Measurements from ENCODE around the gene SBF2. TPM values are rescaled to one million over a fixed set of nuclear protein-coding genes. Genes with fewer than 3 reads are reported as not detected.

Gene SBF2
- polyA plus RNA-seq, 1 experiment, result 44.4 TPM

DNA sequence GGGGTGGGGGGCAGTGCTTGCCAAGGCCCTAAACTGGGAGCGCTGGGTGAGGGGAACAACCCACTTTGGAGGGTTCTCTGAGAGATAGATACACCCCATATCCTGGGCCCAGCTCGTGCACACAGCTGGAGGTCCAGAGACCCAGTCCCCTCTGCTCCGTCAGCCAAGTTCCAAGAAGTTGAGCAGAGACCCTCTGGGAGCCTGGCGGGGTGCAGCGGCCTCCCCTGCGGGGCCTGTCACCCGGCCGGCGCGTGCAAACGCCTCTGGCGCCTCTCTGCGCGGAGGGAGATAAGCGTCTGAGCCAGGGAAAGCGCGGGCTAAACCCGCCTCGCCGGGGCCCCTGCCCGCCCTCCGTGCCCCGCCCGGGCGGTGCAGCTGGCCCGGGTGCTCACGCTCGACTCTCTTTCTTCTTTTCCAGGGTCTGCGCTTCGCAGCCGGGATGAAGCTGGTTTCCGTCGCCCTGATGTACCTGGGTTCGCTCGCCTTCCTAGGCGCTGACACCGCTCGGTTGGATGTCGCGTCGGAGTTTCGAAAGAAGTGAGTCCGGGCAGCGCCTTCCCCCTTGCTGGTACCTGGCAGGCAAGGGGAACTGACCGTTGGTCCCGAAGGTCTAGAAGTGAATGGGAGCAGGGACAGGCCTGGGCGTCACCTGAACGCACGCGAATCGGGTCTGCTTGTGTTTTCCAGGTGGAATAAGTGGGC, 11.4 kb upstream of the SBF2 start:
- TF ChIP-seq, protein P1, sequence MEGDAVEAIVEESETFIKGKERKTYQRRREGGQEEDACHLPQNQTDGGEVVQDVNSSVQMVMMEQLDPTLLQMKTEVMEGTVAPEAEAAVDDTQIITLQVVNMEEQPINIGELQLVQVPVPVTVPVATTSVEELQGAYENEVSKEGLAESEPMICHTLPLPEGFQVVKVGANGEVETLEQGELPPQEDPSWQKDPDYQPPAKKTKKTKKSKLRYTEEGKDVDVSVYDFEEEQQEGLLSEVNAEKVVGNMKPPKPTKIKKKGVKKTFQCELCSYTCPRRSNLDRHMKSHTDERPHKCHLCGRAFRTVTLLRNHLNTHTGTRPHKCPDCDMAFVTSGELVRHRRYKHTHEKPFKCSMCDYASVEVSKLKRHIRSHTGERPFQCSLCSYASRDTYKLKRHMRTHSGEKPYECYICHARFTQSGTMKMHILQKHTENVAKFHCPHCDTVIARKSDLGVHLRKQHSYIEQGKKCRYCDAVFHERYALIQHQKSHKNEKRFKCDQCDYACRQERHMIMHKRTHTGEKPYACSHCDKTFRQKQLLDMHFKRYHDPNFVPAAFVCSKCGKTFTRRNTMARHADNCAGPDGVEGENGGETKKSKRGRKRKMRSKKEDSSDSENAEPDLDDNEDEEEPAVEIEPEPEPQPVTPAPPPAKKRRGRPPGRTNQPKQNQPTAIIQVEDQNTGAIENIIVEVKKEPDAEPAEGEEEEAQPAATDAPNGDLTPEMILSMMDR (IDR thresholded peaks at IDR 0.05; ENCODE audit: low read depth, low read length), result no peak
- no peak for DNase-seq (ENCODE audit: low read depth, low spot score)
- CTCF ChIA-PET, result interaction anchor here (0.6 to 3.3 kb wide), 15 partner anchors 9 to 732 kb away, joined by 3 to 33 read pairs (median 3); no protein-coding TSS in a partner anchor

DNA sequence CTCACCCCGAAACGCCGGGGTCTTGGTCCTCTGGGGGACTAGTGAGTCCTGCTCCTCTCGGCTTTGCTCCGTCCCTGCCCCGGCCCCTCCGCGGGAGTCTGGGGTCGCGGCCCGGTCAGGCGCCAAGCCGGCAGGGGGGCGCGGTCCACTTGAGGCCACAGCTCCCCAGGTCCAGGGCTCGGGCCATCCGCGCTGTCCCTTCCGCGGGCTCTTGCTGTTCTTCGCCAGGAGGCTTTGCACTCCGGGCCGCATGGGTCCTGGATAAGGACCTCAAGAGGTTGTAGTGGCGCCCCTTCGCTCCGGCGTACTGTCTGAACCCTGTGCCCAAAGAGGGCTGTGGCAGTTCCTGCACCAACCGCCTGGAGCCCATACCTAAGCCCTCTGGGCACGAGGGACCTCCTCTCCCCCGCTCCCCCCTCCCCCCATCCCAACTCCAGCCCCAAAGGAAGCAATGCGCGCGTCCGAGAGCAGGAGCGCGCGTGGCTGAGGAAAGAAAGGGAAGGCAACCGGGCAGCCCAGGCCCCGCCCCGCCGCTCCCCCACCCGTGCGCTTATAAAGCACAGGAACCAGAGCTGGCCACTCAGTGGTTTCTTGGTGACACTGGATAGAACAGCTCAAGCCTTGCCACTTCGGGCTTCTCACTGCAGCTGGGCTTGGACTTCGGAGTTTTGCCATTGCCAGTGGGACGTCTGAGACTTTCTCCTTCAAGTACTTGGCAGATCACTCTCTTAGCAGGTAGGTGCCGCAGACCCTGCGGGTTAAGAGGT, 10.7 kb upstream of the SBF2 start, which contains the start of gene ADM:
TSS of gene ADM (plus strand) at position 579 of the 767 bp plus-strand sequence. CDS start 628 bp downstream, outside the sequence.
- peak; percentile 90 for DNase-seq (ENCODE audit: low read depth, low spot score)
- Histone ChIP-seq H3K27ac (ENCODE audit: low read depth, low read length) (peak within 1 kb of the TSS; percentile 95), H3K9me3 (ENCODE audit: control insufficient read depth, insufficient read depth, low read length) (peaks cover 11% of the 10 kb centered on the region; the same call in 1 of the 2 replicates), H3K27me3 (ENCODE audit: control insufficient read depth, insufficient read depth, low read length) (no peaks in the 10 kb centered on the region), H3K4me3 (ENCODE audit: low read depth, low read length) (peak within 1 kb of the TSS; percentile 77)
- TF ChIP-seq, protein P1 (IDR thresholded peaks at IDR 0.05; ENCODE audit: low read depth, low read length), result peak; percentile 55
- CTCF ChIA-PET, result interaction anchor here (0.6 to 3.3 kb wide), 25 partner anchors 10 to 732 kb away, joined by 3 to 33 read pairs (median 3); no protein-coding TSS in a partner anchor
- POLR2A ChIA-PET, result interaction anchor here (0.5 to 5.8 kb wide), 61 partner anchors 8 to 1040 kb away, joined by 3 to 65 read pairs (median 4); partner anchors contain the start of genes AMPD3, CTR9, DENND5A and RNF141

More for the DNA sequence above, 11.4 kb upstream of the SBF2 start:
- Histone ChIP-seq H3K9me3 (ENCODE audit: control insufficient read depth, insufficient read depth, low read length) (peaks cover 11% of the 10 kb centered on the region; the same call in 1 of the 2 replicates), H3K4me3 (ENCODE audit: low read depth, low read length) (peak overlapping the region; percentile 77), H3K27me3 (ENCODE audit: control insufficient read depth, insufficient read depth, low read length) (no peaks in the 10 kb centered on the region), H3K27ac (ENCODE audit: low read depth, low read length) (peak overlapping the region; percentile 75)
- POLR2A ChIA-PET, result interaction anchor here (0.5 to 5.8 kb wide), 56 partner anchors 9 to 1040 kb away, joined by 3 to 65 read pairs (median 4); partner anchors contain the start of genes AMPD3, CTR9, DENND5A and RNF141

DNA sequence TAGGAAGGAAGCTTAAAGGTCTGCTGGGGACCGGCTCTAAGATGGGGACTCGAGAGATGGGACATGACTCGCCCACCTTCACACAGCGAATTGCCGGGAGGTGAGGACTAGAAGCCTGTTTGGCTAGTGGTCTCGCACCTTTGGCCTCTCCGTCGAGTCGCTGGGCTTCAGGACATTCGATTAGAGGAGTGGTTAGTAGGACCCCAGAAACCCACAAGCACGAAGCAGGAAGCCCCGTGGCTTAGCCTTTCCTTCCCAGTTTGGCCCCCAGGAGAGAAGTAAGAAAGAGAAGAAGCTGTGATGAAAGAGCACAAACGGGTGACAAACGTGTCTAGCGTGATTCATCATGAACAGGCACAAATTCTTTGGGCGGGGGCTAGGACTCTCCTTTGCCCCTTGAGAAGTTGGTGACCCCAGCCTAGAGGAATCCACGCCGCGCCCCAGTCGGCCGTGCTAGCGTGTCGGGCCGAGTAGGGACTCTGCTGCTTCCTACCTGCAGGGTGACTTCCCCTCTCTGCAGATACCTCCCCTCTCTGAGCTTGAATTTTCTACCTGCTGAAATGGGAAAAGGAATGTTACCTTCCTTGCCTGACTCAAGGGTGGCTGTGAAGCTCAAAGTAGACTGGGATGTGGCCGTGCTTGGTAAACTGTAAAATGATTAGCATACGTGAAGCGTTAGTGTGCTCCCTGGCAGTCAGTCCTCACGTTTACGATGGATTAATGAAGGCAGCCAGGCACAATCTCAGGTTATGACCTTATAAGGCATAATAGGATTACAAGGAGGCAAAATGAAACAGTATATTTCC, 9.7 kb upstream of the SBF2 start:
- Histone ChIP-seq H3K27me3 (ENCODE audit: control insufficient read depth, insufficient read depth, low read length) (no peaks in the 10 kb centered on the region), H3K27ac (ENCODE audit: low read depth, low read length) (peak overlapping the region; percentile 95), H3K4me3 (ENCODE audit: low read depth, low read length) (peak overlapping the region; percentile 77), H3K9me3 (ENCODE audit: control insufficient read depth, insufficient read depth, low read length) (peaks cover 11% of the 10 kb centered on the region; the same call in 1 of the 2 replicates)
- no peak for DNase-seq (ENCODE audit: low read depth, low spot score)
- ChIA-PET CTCF (interaction anchor here (0.5 to 3.3 kb wide), 17 partner anchors 22 to 555 kb away, joined by 3 to 33 read pairs (median 3); no protein-coding TSS in a partner anchor), POLR2A (interaction anchor here (0.6 to 5.8 kb wide), 33 partner anchors 9 to 731 kb away, joined by 3 to 65 read pairs (median 6); partner anchors contain the start of genes AMPD3 and WEE1)
- TF ChIP-seq, protein P1 (IDR thresholded peaks at IDR 0.05; ENCODE audit: low read depth, low read length), result no peak

DNA sequence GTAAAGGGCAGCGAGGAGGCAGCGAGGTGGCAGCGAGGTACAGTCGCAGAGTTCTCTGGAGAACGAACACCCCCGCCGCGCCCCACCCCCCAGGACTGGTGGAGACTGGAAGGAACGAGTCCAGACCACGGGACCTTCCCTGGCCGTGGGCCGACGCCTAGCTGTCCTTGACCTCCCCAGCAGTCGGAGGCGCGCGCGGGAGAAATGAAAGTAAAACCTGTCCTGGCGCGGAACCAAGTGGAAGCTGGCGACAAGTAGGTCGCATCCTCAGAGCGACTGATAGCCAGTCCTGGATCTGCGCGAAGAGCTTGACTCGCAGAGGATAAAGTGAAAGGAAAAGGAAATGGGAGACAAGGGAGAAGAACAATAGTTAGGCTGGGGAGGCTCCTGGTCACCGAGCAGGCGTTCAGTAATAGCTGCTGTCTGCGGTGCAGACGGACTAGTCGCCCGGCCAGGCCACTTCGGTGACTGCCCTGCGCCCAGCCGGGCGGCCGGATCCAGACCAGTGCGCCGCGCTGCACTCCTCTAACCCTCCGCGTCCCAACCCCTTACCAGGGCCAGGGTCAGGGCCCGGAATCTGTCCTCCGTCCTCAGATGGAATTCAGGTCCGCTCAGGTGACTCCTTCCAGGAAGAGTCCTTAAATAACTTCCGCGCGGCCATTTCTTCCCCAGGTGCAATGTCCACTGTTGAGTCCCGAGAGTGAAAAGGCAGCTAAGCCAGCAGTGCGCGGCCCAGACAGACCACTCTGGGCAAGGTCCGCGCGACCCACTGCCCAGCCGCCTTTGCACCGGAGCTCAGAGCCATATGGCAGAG, 8.9 kb upstream of the SBF2 start:
- POLR2A ChIA-PET, result interaction anchor here (0.6 to 5.8 kb wide), 13 partner anchors 22 to 730 kb away, joined by 3 to 65 read pairs (median 4); partner anchors contain the start of gene WEE1
- CTCF ChIA-PET, result interaction anchor here (0.5 to 3.3 kb wide), 7 partner anchors 64 to 545 kb away, joined by 3 to 33 read pairs (median 3); no protein-coding TSS in a partner anchor
- TF ChIP-seq, protein P1 (IDR thresholded peaks at IDR 0.05; ENCODE audit: low read depth, low read length), result no peak
- peak overlapping the region; percentile 77 for H3K4me3 ChIP-seq (ENCODE audit: low read depth, low read length)
- no peaks in the 10 kb centered on the region for H3K27me3 ChIP-seq (ENCODE audit: control insufficient read depth, insufficient read depth, low read length)
- DNase-seq (ENCODE audit: low read depth, low spot score), result no peak
- peaks cover 11% of the 10 kb centered on the region; the same call in 1 of the 2 replicates for H3K9me3 ChIP-seq (ENCODE audit: control insufficient read depth, insufficient read depth, low read length)
- H3K27ac ChIP-seq (ENCODE audit: low read depth, low read length), result peak overlapping the region; percentile 95

Measured in AG04450 (cell line).